Measurements from ENCODE around the gene IL17RE. TPM values are rescaled to one million over a fixed set of nuclear protein-coding genes. Genes with fewer than 3 reads are reported as not detected.
"Not testable (repeated sequence)": the region's sequence is repeated elsewhere in the genome, so short reads cannot be mapped to it uniquely, and the experiment has no call there.

IL17RE gene
- total RNA-seq, 2 experiments from 2014 or later, result 1.2 to 1.7 TPM

- intact Hi-C loops (cut with micrococcal nuclease), result no loop called here
- H3K9me3 Mint-ChIP-seq, result peaks cover 5% of the 10 kb centered on the region
- POLR2A ChIA-PET, result interaction anchor here (0.8 to 7.7 kb wide), 4 partner anchors 10 to 35 kb away, joined by 3 to 57 read pairs (median 4); partner anchors contain the start of gene CRELD1
- peak overlapping the region; percentile 47 for H3K27ac Mint-ChIP-seq
- H3K27me3 Mint-ChIP-seq, result no peaks in the 10 kb centered on the region
- no peak for DNase-seq
- H3K4me1 Mint-ChIP-seq (ENCODE audit: low read depth), result peaks cover 51% of the 10 kb centered on the region
- peaks cover 25% of the 10 kb centered on the region for H3K36me3 Mint-ChIP-seq (ENCODE audit: low read depth)
- H3K4me3 Mint-ChIP-seq, result no peak overlapping the region
- no peak for ATAC-seq
- CTCF ChIA-PET, result interaction anchor here (0.9 to 1.3 kb wide), 2 partner anchors 16 to 35 kb away, joined by 3 to 4 read pairs; no protein-coding TSS in a partner anchor
- TF ChIP-seq CTCF (IDR thresholded peaks at IDR 0.05), result no peak
Observed at GRCh38 chr3:9897408-9898372, 5.0 kb upstream of the IL17RE start.

GRCh38 chr3:9898467-9899241 is 4.0 kb upstream of the IL17RE start:
- ChIA-PET CTCF (no interaction called here), POLR2A (interaction anchor here (1.0 kb wide), 1 partner anchor 11 kb away, joined by 4 read pairs; no protein-coding TSS in a partner anchor)
- H3K4me3 Mint-ChIP-seq, result no peak overlapping the region
- H3K27me3 Mint-ChIP-seq, result no peaks in the 10 kb centered on the region
- peak; percentile 17 for DNase-seq
- peaks cover 3% of the 10 kb centered on the region for H3K9me3 Mint-ChIP-seq
- peaks cover 54% of the 10 kb centered on the region for H3K4me1 Mint-ChIP-seq (ENCODE audit: low read depth)
- peak overlapping the region; percentile 47 for H3K27ac Mint-ChIP-seq
- no peak for TF ChIP-seq CTCF (IDR thresholded peaks at IDR 0.05)
- intact Hi-C loops (cut with micrococcal nuclease), result no loop called here
- H3K36me3 Mint-ChIP-seq (ENCODE audit: low read depth), result peaks cover 15% of the 10 kb centered on the region
- no peak for ATAC-seq

GRCh38 chr3:9899289-9899791 is 3.3 kb upstream of the IL17RE start:
- H3K36me3 Mint-ChIP-seq (ENCODE audit: low read depth), result peaks cover 9% of the 10 kb centered on the region
- no peak overlapping the region for H3K4me3 Mint-ChIP-seq
- peaks cover 50% of the 10 kb centered on the region for H3K4me1 Mint-ChIP-seq (ENCODE audit: low read depth)
- no peak for TF ChIP-seq CTCF (IDR thresholded peaks at IDR 0.05)
- peaks cover 3% of the 10 kb centered on the region for H3K9me3 Mint-ChIP-seq
- no peak for DNase-seq
- ChIA-PET POLR2A (no interaction called here), CTCF (no interaction called here)
- no peak for ATAC-seq
- no peak overlapping the region for H3K27ac Mint-ChIP-seq
- intact Hi-C loops (cut with micrococcal nuclease), result no loop called here
- H3K27me3 Mint-ChIP-seq, result no peaks in the 10 kb centered on the region

GRCh38 chr3:9900965-9901415 is 1.7 kb upstream of the IL17RE start:
- H3K36me3 Mint-ChIP-seq (ENCODE audit: low read depth); intact Hi-C loops (cut with micrococcal nuclease); DNase-seq; H3K4me3 Mint-ChIP-seq; H3K27ac Mint-ChIP-seq; H3K27me3 Mint-ChIP-seq; ATAC-seq; H3K9me3 Mint-ChIP-seq: not testable (repeated sequence)
- peaks cover 41% of the 10 kb centered on the region for H3K4me1 Mint-ChIP-seq (ENCODE audit: low read depth)
- CTCF ChIA-PET, result interaction anchor here (1.5 kb wide), 1 partner anchor 30 kb away, joined by 4 read pairs; no protein-coding TSS in a partner anchor
- POLR2A ChIA-PET, result interaction anchor here (2.3 kb wide), 1 partner anchor 10 kb away, joined by 10 read pairs; the partner anchor contains the start of gene JAGN1

- ATAC-seq, result peak; percentile 55
- intact Hi-C loops (cut with micrococcal nuclease), result no loop called here
Observed at GRCh38 chr3:9901967-9902366, 681 bp upstream of the IL17RE start.

More at GRCh38 chr3:9901967-9902366, 681 bp upstream of the IL17RE start:
- no peaks in the 10 kb centered on the region for H3K27me3 Mint-ChIP-seq
- H3K36me3 Mint-ChIP-seq (ENCODE audit: low read depth), result no peaks in the 10 kb centered on the region
- H3K9me3 Mint-ChIP-seq, result no peaks in the 10 kb centered on the region
- no peak for TF ChIP-seq CTCF (IDR thresholded peaks at IDR 0.05)
- peak overlapping the region; percentile 73 for H3K27ac Mint-ChIP-seq
- peak; percentile 39 for DNase-seq
- ChIA-PET CTCF (interaction anchor here (1.4 to 2.1 kb wide), 5 partner anchors 8 to 44 kb away, joined by 4 to 8 read pairs (median 4); partner anchors contain the start of gene CRELD1), POLR2A (interaction anchor here (0.7 to 2.3 kb wide), 5 partner anchors 8 to 50 kb away, joined by 3 to 14 read pairs (median 4); partner anchors contain the start of genes JAGN1 and PRRT3)
- peaks cover 40% of the 10 kb centered on the region for H3K4me1 Mint-ChIP-seq (ENCODE audit: low read depth)
- no peak overlapping the region for H3K4me3 Mint-ChIP-seq

Data from activated CD8-positive, alpha-beta T cell treated with anti-CD3 and anti-CD28 coated beads for 36 hours (primary cell).